ENCODE measurements around the gene LRRC45. TPM values are rescaled to one million over a fixed set of nuclear protein-coding genes. Genes with fewer than 3 reads are reported as not detected.

LRRC45 gene
- total RNA-seq, 1 donor from 2014 or later: 5.3 TPM

- intact Hi-C loops (cut with DNase I): no loop called here
- DNase-seq (ENCODE audit: missing footprints) (no peak), ATAC-seq (no peak)
Observed at GRCh38 chr17:82015311-82015971, 7.7 kb upstream of the LRRC45 start.

DNA sequence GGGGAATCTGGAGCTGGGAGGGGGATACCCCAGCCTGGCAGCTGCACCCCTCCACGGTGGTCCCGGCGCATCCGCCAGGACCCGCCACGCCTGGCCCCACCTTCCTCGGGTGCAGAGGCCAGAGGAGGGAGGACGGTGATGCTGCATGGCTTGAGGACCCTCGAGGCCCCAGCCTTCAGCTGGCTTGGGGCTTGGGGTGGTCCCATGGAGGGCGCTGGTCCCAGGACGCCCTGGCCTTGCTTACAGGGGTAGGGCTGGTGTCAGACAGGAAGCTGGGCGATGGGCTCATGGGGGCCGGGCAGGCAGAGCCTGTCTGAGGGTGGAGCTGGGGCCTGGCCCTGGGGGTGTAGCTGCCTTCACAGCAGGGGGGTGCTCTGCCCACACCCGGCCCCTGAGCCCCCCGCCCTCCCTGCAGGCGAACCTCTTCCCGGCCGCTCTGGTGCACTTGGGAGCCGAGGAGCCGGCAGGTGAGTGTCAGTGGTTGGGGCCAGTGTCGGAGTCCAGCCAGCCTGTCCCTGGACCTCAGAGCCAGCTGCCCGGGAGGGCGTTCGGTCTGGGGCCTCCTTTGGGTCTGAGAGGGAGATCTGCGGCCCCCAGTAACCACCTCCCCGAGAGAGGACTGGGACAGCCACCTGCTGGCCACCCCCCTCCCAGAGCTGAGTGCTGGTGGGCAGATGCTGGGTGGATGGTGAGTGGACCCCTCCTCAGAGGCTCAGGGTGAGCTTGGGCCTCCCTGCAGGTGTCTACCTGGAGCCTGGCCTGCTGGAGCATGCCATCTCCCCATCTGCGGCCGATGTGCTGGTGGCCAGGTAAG, 6.8 kb upstream of the LRRC45 start:
- ATAC-seq: no peak
- intact Hi-C loops (cut with DNase I): no loop called here
- no peak for DNase-seq (ENCODE audit: missing footprints)

DNA sequence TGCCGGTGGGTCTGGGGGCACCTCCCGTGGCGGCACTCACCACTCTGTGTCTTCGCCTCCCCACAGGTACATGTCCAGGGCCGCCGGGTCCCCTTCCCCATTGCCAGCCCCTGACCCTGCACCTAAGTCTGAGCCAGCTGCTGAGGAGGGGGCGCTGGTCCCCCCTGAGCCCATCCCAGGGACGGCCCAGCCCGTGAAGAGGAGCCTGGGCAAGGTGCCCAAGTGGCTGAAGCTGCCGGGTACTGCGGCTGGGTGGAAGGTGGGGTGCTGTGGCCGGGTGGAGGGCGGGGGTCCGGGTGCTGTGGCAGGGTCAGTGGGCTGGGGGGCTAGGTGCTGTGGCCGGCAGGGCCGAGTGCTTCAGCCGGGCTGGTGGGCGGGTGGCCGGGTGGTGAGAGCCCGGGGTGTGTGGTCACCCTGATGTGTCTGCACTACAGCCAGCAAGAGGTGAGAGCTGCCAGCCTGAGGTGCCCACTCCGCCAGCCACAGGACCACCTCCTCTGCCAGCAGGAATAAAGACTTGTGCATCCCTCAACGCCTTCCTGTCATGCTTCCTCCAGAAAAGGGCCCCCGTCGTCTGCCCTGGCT, 6.1 kb upstream of the LRRC45 start:
- ATAC-seq (no peak), DNase-seq (ENCODE audit: missing footprints) (no peak)
- intact Hi-C loops (cut with DNase I): no loop called here

GRCh38 chr17:82017612-82018151, 5.4 kb upstream of the LRRC45 start:
- ATAC-seq (no peak), DNase-seq (ENCODE audit: missing footprints) (no peak)
- intact Hi-C loops (cut with DNase I): no loop called here

DNA sequence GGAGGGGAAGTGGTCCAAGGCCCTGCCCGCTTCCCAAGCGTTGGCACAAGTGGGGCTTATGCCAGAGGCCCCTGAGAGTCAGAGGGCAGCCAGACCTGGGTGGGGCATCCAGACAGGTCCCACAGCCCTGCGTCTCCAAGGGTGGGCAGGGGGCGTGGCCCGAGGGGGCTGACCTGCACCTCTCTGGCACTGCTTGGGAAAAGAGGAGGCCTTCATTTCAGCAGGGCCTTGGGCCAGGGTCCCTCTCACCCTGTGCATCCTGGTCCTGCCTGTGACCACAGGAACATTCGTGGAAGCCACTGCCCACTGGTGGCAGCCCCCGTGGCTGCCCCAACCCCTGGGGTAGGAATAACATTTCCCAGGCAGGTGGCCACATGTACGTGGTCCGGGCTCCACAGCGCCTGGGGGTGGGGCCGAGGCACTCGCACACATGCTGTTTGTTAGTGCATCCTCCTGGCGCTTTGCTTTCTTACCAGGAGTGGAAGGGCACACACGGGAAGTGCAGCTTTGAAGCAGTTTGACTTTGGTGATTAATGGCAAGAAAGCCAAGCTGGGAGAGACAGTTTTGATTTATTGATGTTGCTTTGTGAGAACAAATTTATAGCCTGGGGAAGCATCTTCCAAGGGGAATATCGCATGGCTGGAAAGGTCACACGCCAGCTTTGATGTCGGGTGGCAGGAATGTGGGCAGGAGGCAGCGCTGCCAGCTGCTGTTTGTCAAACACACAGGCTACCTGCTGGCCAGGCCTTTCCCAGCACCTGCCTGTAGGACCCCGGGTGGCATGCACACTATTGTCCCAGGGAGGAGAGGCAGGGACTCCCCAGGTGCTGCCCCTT, 4.7 kb upstream of the LRRC45 start:
- intact Hi-C loops (cut with DNase I): no loop called here
- ATAC-seq (no peak), DNase-seq (ENCODE audit: missing footprints) (no peak)

GRCh38 chr17:82018989-82019689, 4.0 kb upstream of the LRRC45 start:
- intact Hi-C loops (cut with DNase I): no loop called here
- DNase-seq (ENCODE audit: missing footprints) (no peak), ATAC-seq (no peak)

GRCh38 chr17:82019690-82020571, 3.2 kb upstream of the LRRC45 start:
- intact Hi-C loops (cut with DNase I): no loop called here
- no peak for ATAC-seq
- DNase-seq (ENCODE audit: missing footprints): peak; percentile 85

- intact Hi-C loops (cut with DNase I): loop anchor here (1.0 kb wide), 1 partner anchor 61 kb away; no protein-coding TSS in a partner anchor
- ATAC-seq (no peak), DNase-seq (ENCODE audit: missing footprints) (no peak)
Observed at GRCh38 chr17:82020572-82021106, 2.5 kb upstream of the LRRC45 start.

GRCh38 chr17:82021107-82021899, 1.8 kb upstream of the LRRC45 start:
- ATAC-seq (peak; percentile 15), DNase-seq (ENCODE audit: missing footprints) (no peak)
- intact Hi-C loops (cut with DNase I): loop anchor here (1.0 kb wide), 1 partner anchor 62 kb away; no protein-coding TSS in a partner anchor

DNA sequence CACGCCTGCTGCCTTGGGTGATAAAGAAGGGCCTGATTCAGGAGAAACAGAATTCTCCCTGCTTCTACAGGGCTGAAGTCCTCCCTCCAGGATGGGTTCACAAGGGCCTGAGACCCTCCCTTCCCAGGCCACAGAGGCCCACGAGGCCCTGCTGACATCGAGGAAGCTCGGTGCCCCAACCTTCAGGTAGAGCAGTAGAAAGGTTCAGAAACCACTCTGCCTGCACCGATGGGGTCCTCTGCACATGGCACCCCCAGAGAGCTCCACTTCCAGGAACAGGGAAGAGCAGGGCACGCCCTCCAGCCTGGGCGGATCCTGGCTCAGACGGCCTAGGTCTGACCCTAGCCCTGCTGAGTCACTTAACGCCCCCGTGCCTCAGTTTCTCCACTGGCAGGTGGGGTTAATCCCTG, 1.2 kb upstream of the LRRC45 start:
- no peak for DNase-seq (ENCODE audit: missing footprints)
- intact Hi-C loops (cut with DNase I): loop anchor here (1.0 kb wide), 1 partner anchor 63 kb away; no protein-coding TSS in a partner anchor
- no peak for ATAC-seq

GRCh38 chr17:82022310-82022980, 660 bp upstream of the LRRC45 start, which contains the start of gene CENPX:
CENPX (minus strand) TSS chr17:82022878; CDS start chr17:82022861, 17 bp downstream.
- peak; percentile 82 for DNase-seq (ENCODE audit: missing footprints)
- no peak for ATAC-seq
- intact Hi-C loops (cut with DNase I): no loop called here

DNA sequence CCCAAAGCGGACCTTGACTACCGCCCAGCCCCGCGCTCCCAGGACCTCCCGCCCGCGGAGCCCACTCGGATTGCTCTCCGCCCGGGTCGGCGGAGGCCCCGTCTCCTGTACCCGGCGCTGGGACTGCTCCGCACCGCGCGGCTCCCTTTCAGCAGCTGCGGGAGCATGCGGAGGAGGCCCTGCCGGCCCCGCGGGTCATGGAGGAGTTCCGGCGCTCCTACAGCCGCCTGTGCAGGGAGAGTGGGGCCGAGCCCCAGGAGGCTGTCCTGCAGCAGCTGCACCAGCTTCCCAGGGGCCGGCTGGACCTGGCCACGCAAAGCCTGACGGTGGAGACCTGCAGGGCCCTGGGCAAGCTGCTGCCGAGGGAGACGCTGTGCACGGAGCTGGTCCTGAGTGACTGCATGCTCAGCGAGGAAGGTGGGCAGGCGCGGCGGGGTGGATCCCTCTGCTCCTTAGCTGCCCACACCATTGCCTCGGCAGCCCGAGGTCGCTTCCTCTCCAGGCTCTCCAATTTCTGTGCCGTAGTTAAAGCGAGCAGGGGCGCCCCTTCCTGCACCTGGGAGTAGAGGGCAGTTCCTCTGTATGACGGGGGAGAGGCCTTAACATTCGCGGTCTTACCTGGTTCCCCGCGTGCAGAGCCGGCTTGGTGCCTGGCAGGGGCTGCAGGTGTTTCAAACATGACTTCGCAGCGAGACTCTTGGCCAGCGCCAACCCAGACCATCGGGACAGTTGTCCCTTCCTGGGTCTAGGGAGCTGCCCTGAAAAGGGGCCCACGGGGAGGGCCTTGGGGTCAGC, 539 bp downstream of the LRRC45 start:
- intact Hi-C loops (cut with DNase I): no loop called here
- ATAC-seq: no peak
- no peak for DNase-seq (ENCODE audit: missing footprints)

DNA sequence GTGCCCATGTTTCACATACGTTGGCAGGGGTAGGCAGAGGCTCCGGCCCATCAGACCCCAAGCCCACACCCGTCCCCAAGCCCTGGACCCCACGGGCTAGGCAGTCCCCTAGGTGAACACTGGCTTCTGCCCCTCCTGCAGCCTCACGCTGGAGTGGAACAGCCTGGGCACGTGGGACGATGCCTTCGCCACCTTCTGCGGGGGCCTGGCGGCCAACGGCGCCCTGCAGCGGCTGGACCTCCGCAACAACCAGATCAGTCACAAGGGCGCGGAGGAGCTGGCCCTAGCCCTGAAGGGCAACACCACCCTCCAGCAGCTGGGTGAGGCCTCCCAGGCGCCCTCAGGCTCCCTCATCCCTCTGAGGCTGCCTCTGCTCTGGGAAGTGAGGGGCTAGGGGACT, 1.8 kb downstream of the LRRC45 start:
- intact Hi-C loops (cut with DNase I): no loop called here
- no peak for ATAC-seq
- no peak for DNase-seq (ENCODE audit: missing footprints)

GRCh38 chr17:82025401-82026107, 2.4 kb downstream of the LRRC45 start:
- intact Hi-C loops (cut with DNase I): no loop called here
- no peak for ATAC-seq
- DNase-seq (ENCODE audit: missing footprints): no peak
